HG03066 (cell line): ENCODE measurements around the gene NKD1.
"Not testable (repeated sequence)": the region's sequence is repeated elsewhere in the genome, so short reads cannot be mapped to it uniquely, and the experiment has no call there.

Experiments used
- ATAC-seq: cut with Tn5 transposase; IDR thresholded peaks from one replicate; pipeline ENCODE4 v1.9.1; 2021; ENCODE audit warnings: low read depth; ENCODE audit not compliant: unreplicated experiment

The NKD1 gene

DNA sequence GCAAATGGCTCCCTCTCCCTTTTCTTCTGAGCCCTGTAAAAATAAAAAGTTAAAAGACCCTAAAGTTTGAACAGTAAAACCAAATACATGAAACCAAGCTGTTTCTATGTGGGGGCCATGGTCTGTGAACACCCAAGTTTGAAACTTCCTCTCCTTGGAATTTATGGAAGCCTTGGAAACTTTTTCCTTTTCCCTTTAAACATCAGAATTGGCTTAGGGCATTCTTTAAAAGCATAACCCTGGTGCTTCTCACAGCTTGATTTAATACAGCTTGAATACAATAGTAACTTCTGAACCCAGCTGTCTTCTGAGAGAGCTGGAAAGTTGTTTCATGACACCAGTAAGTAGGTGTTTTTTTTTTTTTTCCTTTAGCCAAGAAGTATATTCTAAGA is 26.5 kb downstream of the NKD1 start:
- ATAC-seq, result no peak

DNA sequence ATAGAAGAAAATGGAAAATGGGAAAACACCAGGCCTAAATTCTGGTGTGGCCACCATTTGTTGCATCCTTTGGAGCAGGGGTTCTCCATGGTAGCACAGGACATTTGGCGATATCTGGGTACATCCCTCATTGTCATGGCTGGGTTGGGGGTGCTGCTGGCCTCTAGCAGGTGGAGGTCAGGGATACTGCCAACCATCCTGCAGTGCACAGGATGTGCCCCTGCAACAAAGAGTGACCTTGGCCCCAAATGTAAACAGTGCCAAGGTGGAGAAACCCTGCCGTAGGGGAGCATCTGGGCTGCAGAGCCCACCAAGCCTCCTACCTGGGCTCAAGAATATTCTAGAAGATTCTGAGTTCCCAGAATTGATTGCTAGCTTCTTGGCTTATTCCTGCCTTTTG is 27.5 kb downstream of the NKD1 start:
- ATAC-seq, result no peak

DNA sequence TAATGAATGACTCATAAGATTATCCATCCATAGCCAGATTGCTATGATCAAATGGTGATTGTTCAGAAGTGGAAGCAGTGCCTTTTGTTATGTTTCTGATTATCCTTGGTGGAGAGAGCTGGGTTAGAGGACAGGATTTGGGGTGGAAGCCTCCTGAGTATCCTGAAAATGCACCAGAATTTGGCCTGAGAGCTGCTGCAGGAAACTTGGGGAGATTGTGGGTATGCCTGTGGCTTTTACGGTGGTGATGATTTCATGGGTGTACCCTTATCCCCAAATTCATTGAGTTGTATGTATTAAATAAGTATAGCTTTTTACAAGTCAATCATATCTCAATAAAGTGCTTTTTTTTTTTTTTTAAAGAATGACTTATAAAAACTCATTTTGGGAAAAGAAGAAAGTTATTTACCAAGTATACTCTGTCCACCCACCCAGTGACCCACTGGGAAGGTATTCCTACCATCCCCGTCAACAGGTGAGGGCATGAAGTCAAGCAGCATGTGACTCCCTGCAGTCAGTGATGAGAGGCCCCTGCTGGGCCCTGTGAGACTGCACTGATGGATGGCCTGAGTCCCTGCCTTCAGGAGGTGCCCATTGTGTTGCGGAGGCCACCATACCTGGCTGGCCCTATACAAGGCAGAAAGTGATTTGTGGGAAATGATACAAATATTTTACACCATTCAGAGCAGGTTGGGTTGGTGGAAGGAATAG is 28.4 kb downstream of the NKD1 start:
- no peak for ATAC-seq

DNA sequence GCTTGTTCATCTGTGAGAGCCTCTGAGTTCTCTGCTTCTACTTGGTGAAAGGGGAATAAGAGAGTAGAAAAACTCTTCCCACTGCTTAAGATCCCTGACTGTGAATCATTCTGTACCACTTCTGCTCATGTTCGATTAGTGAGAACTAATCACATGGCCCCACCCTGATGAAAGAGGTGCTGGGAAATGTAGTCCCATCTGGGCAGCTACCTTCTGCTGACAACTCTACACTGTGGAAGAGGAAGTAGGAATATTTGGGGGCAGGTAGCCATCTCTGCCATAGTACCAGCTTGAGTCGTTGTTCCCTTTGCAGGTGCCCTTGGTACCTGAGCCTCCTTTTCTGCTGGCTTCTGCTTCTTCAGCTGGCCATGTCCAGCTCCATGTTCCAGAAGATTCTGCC is 29.9 kb downstream of the NKD1 start:
- no peak for ATAC-seq

DNA sequence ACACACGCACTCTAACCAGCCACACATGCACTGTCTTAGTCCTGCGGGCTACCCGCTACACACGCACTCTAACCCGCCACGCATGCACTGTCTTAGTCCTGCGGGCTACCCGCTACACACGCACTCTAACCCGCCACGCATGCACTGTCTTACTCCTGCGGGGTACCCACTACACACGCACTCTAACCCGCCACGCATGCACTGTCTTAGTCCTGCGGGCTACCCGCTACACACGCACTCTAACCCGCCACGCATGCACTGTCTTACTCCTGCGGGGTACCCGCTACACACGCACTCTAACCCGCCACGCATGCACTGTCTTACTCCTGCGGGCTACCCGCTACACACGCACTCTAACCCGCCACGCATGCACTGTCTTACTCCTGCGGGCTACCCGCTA is 31.2 kb downstream of the NKD1 start:
- ATAC-seq, result not testable (repeated sequence)

DNA sequence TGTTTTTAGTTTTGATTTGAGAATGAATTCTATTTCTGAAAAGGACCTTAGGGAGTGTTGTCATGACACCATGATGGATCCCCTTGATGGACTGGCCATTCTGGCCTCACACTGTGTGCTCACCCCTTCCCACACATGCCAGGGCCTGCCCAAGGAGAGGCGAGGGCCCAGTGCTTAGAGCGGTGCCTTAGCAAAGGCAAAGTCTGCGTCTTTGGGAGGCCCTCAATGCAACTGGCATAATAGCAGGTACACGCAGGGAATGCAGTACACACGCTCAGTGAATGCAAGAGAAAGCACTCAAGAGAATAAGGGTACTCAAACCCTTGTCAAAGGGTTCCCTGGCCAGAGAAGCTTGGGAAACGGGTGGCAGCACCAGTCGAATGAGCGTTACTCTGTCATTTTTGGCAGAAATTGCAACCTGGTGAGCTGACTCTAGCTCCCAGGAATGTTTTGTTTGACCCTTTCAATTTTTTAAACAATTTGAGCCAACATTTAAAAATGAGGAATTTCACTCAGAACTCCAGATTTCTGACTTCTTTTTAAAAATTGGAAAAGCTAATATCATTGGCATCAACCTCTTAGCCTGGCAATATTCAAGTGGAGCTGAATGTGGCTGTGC is 32.1 kb downstream of the NKD1 start:
- no peak for ATAC-seq

DNA sequence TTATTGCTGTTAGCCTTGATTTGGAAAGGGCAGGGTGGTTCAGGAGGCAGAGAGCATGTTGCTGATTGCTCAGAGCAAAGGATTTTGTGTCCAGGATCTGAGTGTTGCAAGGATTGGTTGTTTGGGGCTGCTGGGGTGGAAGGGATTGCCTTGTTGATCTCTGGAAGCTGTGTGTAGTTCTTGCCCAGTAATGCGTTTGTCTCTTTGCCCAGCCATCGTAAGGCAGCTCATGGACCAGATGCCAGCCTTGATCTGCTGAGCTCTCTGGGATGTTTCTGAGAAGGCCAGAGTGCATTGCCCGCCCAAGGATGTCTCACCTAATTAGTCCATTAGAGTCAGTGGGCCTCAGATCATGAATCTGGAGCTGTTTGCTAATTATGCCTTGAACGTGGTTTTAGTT is 33.6 kb downstream of the NKD1 start:
- no peak for ATAC-seq

DNA sequence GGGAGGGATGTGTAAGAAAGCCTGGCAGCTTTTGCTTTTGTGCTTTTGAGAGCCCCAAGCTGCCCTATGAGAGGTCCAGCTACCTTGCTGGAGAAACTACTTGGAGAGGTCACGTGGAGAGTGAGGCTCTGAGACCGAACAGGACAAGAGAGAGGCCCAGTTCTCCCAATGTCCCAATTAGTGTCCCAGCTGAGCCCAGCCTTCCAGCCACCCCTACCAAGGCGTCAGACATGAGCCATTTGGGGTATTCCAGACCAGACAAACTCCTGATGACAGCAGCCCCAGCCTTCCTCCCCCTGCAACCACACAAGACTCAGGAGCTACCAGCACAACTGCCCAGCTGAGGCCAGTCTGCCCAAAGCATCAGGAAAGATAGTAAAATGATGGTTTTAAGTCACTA is 35.0 kb downstream of the NKD1 start:
- no peak for ATAC-seq

DNA sequence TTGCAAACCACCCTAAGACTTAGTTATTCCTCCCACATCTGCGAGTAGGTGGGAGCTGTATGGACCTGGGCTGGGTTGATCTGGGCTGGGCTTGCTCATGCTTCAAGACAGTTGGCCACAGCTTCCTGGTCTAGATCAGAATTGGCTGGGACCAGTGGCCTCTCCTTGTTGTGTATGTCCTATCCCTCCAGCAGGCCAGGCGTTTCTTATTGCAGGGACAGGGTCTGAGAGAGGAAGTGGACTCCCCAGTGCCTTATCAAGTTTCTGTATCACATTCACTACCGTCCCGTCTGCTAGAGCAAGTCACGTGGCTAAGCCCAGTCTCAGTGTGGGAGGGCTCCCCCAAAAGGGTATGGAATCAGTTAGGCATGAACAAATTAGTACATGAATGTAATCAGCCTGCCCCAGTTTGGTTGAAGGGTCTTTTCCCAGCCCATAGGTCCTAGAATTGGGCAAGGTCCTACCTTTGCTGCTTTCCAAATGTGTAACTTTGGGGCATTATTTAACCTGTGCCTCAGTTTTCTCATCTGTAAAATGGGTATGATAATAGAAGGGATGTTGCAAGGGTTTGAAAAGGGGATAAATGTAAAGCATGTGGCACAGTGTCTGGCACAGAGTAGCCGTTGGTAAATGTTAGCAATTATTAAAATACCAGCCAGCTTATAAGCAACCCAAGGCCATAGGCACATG is 36.0 kb downstream of the NKD1 start:
- ATAC-seq, result no peak

DNA sequence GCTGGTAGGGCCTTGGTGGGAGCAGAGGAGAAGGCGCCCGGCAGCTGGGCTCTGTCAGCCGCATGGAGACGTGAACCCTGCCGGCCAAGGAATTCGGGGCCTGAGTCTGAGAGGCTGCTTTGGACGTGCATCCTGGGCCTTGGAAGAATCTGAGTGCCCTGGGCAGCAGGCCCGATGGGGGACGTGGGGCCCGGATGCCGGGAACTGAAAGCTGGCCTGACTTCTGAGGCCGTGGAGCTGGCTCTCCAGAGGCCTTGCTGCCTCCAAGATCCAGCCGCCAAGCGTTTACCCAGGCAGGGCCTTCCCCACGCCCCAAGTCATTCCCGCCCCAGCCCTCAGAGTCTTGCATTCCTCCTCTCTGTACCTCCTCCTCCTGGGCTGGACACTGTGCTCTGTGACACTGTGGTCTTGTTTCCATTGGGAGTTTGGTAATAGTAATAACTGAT is 37.2 kb downstream of the NKD1 start:
- ATAC-seq, result no peak

DNA sequence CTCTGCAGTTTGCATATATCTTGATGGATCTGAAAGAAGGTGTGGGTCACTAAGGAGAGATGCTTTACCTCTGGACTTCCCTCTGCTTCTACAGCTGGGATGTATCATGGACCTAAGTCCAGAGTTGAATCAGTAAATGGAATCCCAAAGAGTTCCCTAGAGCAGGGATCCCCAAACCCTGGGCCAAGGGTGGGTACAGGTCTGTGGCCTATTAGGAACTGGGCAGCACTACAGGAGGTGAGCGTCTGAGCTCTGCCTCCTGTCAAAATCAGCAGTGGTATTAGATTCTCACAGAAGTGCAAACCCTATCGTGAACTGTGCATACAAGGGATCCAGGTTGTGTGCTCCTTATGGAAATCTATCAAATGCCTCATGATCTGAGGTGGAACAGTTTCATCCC is 39.3 kb downstream of the NKD1 start:
- no peak for ATAC-seq

DNA sequence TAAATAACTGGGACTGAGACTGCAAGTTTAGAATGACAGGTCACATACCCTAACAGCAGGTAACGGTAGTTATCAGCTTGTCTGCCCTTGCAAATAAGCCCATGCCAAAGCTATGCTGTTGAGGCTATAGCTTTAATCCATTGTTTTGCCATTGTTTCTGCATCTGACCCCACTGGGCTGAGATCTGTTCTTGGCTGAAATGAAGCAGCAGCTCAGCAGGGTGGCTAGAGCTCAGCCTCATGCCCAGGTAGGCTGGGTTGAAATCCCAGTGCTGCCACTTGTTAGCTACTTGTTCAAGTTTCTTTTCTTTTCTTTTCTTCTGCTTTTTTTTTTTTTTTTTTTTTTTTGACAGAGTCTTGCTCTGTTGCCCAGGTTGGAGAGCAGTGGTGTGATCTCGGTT is 40.1 kb downstream of the NKD1 start:
- no peak for ATAC-seq

DNA sequence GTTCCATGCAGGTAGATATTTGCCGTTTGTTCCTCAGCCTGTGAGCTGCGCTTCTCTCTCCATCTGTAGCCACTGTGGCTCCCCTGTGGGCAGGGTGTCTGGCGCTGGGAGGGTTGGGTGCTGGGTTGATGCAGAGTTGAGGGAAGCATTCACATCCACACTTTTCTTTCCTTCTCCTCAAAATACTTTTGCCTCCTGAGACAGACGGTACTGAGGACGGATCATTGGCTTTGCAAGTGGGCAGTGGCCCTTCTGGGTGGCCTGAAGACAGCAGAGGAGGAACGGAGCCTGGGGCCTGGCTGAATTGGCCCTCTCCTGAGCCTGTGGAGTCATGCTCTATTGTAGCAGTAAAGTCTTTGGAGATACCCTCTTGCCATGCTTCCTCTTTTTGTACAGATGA is 43.0 kb downstream of the NKD1 start:
- ATAC-seq, result no peak

DNA sequence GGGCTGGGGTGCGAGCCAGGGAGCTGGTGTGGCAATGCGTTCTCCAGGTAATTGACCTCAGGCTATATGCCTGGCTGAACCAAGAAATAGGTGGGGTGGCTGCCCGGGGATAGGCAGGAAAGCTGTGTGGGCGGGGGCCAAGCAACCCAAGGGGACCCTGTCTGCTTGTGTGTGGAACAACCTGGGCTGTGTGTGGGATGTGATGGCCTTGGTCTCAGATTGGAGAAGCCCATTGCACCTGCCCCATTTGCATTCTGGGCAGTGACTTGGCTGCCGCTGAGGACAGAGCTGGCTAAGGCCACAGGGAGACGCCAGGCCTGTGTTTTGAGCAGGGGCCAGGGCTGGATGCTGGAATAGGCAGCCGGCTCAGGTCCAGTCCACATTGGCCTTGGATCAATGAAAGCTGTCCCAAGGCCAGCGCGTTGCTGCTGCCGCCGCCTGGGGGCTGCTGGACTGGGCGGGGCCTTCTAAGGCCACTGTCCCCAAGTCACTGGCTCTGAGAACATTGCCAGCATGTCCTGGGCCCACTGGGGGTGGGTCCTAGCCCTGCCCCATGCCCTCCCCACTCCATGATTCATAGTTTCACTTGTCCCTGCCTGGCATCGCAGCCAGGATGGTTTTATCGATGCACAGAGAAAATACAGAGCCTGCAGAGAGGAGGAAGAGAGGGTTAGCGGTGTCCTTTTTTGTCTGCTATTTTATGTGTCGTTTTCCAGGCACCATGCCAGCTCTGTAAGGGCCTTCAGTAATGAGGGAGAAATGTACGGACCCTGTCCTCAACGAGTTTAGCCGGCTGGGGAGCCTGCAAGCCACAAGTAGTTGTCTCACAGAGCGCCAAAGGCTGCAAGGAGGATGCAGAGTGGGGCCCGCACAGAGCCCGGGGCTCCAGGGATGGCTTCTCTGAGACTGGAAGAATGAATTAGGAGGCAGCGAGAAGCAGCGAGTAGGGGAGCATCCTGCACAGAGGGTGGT is 43.9 kb downstream of the NKD1 start:
- no peak for ATAC-seq

DNA sequence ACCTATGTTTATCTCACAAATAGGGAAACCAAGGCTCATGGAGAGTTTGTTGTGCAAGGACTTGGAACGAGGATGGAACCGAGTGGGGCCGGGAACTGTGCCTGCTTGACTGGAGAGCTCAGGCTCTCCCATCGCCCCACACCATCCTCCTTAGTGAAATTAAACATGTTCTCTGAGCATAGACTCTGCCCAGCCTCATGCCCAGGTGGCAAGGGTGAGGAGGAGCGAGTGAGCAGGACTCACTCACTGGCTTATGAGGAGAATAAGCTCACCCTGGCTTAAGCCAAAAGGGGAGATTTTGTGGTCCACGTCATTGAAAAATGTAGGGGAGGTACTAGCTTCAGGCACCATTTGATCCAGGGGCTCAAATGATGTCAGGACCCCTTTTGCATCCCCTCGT is 44.8 kb downstream of the NKD1 start:
- no peak for ATAC-seq

DNA sequence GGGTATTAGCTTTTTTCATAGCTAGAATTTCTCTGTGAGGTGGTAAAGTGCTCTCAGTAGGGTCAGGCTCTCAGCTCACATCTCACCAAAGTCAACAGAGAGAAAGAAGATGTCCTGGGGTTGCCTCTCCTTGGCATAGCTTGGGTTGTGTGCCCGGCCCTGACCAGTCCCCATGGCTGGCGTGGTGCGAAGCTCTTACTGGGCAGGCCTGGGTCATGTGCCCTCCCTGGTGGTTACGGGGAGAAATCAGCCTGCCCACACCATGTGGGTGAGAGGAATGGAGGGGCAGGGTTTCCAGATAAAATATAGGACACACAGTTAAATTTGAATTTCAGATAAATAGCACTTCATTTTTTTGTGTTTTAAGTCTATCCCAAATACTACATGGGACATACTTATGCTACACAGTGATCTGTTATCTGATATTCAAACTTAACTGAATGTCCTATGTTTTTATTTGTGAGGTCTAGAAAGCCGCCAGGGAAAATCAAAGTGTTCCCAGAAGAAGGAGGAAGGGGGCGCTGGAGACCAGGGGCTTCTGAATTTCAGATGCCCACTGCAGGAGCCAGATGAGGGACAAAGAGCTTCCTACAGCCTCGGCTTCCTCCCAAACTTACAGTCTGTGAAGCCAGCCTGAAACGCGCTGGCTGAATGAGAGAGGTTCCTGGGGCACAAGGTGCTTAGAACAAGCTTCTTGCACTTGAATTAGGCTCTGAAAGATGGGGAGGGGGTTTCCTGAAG is 45.4 kb downstream of the NKD1 start:
- ATAC-seq, result no peak

DNA sequence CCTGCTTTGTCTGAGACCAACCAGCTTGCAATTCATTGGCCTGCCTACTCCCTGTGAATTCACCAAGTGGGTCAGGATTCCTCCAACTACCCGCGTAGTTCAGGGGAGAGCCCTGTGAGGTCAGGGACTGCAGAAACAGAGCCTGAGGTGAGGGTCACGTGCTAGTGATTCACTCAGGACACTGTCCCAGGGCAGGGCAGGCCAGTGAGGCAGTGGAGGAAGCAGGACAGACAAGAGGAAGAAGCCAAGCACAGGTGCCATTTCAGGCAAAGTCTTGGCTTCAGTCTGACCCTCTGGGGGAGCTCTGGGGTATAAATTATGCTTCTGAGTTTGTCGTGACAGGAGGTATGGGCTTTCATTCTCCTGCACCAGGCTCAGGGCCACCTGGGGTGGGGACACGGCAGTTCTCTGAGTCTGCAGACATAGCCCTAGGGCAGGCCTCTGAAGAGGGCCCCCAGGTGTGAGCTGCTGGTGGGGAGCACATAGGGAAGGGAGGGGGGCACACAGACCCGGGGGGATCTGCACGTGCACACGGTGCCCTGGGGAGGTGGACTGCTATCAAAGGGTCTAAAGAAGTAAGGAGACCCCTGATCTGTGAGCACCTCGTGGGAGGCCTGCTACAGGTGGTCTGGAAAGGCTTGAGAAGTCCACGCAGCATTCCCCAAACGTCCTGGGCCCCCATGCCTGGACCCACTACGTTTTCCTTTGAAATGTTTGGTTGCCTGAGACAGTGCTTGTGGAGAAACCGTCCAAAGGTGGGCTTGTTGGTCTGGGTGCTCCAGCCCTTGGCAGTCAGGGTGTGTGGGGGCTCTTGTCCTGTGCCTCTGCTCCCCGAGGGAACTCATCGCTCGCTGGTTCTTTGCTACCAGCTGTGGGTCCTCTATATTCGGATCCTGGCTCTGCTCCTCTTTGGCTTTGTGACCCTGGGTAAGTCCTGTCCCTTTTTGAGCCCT is 46.4 kb downstream of the NKD1 start:
- ATAC-seq, result no peak

DNA sequence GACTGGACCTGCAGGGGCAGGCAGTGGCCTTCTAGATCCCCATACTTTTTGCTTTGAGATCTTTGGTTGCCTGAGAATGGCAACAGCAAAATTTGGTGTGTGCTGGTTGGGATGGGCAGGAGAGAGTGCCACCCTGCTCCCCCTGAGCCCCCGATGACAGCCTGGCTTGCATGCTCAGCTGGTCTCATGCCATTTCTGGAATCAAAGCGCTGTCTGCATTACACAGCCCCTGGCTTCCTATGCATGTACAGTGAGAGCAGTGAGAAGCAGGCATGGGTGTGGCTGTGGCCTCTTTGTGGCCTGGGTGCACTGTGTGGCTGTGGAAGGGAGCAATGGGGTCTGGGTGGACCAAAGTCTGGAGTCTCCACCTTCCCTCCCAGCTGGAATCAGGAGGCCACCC is 47.7 kb downstream of the NKD1 start:
- ATAC-seq, result no peak
